ENCODE results near the gene KCNQ5.

Gene KCNQ5

DNA sequence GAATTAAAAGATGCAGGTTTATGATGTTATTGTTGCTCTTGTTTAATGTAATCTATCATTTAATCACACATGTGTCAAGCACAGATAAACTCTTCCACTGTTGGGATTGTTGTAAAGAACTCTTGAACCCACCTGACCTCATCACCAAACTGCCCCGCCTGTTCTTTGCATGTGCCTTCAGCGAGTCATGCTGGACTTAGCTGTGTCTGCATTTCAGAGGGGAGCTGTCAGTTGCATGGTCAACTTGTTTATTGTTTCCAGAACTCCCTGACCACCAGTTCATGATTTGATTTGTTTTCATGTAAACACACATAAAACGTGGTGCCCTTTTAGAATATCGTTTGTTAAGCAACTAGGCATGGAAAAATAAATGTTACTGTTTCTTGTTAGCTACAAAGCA lies 509.8 kb downstream of the KCNQ5 start:
- H3K4me3 ChIP-seq (ENCODE audit: control insufficient read depth, low read depth, low read length), result no peak overlapping the region
- TF ChIP-seq CTCF (IDR thresholded peaks at IDR 0.05; ENCODE audit: control insufficient read depth, insufficient read depth, low read depth, low read length, missing control alignments), result no peak
- no peak for DNase-seq (ENCODE audit: low read depth)

DNA sequence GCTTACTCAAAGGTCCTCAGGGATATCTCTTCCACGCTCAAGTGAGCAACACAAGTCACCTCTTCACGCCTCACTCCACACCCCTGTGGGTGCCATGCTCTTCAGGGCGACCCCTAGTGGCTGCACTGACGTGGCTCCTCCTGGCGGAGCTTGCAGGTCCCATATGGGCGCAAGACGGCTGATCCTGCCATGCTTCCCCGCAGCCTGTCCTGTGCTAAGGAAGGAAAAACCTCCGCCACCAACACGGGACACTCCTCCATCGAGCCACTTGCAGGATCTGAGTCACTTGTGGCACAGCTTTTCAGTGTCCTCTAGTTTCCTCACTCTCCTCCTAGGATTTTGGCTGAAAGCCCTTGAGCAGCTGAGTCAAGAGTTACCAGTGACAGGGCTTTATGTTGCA lies 512.7 kb downstream of the KCNQ5 start:
- H3K4me3 ChIP-seq (ENCODE audit: control insufficient read depth, low read depth, low read length), result no peak overlapping the region
- no peak for DNase-seq (ENCODE audit: low read depth)
- peak; percentile 38 for TF ChIP-seq CTCF (IDR thresholded peaks at IDR 0.05; ENCODE audit: control insufficient read depth, insufficient read depth, low read depth, low read length, missing control alignments)

- no peak for TF ChIP-seq CTCF (IDR thresholded peaks at IDR 0.05; ENCODE audit: control insufficient read depth, insufficient read depth, low read depth, low read length, missing control alignments)
- no peak for DNase-seq (ENCODE audit: low read depth)
- H3K4me3 ChIP-seq (ENCODE audit: control insufficient read depth, low read depth, low read length), result no peak overlapping the region
Observed at GRCh38 chr6:73139681-73140383, 518.0 kb downstream of the KCNQ5 start.

DNA sequence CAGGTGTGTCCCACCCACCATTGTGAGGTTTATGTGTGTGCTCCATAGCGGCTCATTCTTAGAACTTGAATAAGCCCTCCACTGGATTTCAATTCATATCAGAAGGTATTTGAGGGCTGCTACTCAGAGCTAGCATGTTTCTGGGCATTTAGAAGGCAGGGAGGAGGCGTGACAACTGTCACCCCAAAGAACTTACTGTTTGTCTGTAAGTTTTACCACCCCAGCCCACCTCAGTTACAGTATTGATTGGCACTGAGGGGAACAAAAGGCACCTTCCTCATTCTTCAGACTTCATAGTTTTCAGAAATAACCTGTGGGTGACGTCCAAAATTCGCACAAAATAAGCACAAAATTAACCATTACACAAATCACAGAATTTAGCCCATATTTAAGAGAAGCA lies 521.7 kb downstream of the KCNQ5 start:
- DNase-seq (ENCODE audit: low read depth), result no peak
- TF ChIP-seq CTCF (IDR thresholded peaks at IDR 0.05; ENCODE audit: control insufficient read depth, insufficient read depth, low read depth, low read length, missing control alignments), result no peak
- no peak overlapping the region for H3K4me3 ChIP-seq (ENCODE audit: control insufficient read depth, low read depth, low read length)

GRCh38 chr6:73144516-73144915 lies 522.7 kb downstream of the KCNQ5 start:
- no peak overlapping the region for H3K4me3 ChIP-seq (ENCODE audit: control insufficient read depth, low read depth, low read length)
- no peak for TF ChIP-seq CTCF (IDR thresholded peaks at IDR 0.05; ENCODE audit: control insufficient read depth, insufficient read depth, low read depth, low read length, missing control alignments)

GRCh38 chr6:73145690-73146089 lies 523.8 kb downstream of the KCNQ5 start:
- TF ChIP-seq CTCF (IDR thresholded peaks at IDR 0.05; ENCODE audit: control insufficient read depth, insufficient read depth, low read depth, low read length, missing control alignments), result no peak
- no peak overlapping the region for H3K4me3 ChIP-seq (ENCODE audit: control insufficient read depth, low read depth, low read length)
- no peak for DNase-seq (ENCODE audit: low read depth)

More at GRCh38 chr6:73144516-73144915, 522.7 kb downstream of the KCNQ5 start:
- DNase-seq (ENCODE audit: low read depth), result no peak
